Muscle layer of duodenum (tissue), 2 donors: ENCODE measurements around the gene MAMSTR.
"Not testable (repeated sequence)": the region's sequence is repeated elsewhere in the genome, so short reads cannot be mapped to it uniquely, and the experiment has no call there.

Experiments used
- H3K27ac ChIP-seq: one replicate; pipeline ENCODE4 v1.7.0; 2013; ENCODE audit warnings: mild to moderate bottlenecking, low read length
- H3K27me3 ChIP-seq: one replicate; pipeline ENCODE4 v1.7.0; 2013; ENCODE audit warnings: low read depth, mild to moderate bottlenecking, control low read depth, low read length
- H3K36me3 ChIP-seq, 2 donors: one replicate each; pipeline ENCODE4 v1.7.0; 2013; ENCODE audit warnings: low read length in 2 of 2, control low read depth in 1 of 2, mild to moderate bottlenecking in 1 of 2; ENCODE audit not compliant: insufficient read depth in 2 of 2, control insufficient read depth in 1 of 2
- H3K4me1 ChIP-seq, 2 donors: one replicate each; pipeline ENCODE4 v1.7.0; 2013; ENCODE audit warnings: low read length in 2 of 2, mild to moderate bottlenecking in 2 of 2, control low read depth in 1 of 2, moderate library complexity in 1 of 2; ENCODE audit not compliant: insufficient read depth in 2 of 2, control insufficient read depth in 1 of 2
- H3K4me3 ChIP-seq, 2 donors: one replicate each; pipeline ENCODE4 v1.7.0; 2013; ENCODE audit warnings: low read length in 2 of 2, low read depth in 1 of 2, mild to moderate bottlenecking in 1 of 2
- H3K9me3 ChIP-seq, 2 donors: one replicate each; pipeline ENCODE4 v1.7.0; 2013; ENCODE audit warnings: low read length in 2 of 2, control low read depth in 1 of 2, mild to moderate bottlenecking in 1 of 2; ENCODE audit not compliant: control insufficient read depth in 1 of 2
- donor health status: healthy.

MAMSTR gene

GRCh38 chr19:48728911-48729664 is 9.6 kb upstream of the MAMSTR start:
- H3K27ac ChIP-seq = no peak overlapping the region
- H3K27me3 ChIP-seq = no peaks in the 10 kb centered on the region
- H3K9me3 ChIP-seq = no peaks in the 10 kb centered on the region
- H3K4me3 ChIP-seq = no peak overlapping the region
- peaks cover 3% of the 10 kb centered on the region in 2 donors for H3K4me1 ChIP-seq
- peaks cover 0 to 4% of the 10 kb centered on the region in 2 donors for H3K36me3 ChIP-seq

DNA sequence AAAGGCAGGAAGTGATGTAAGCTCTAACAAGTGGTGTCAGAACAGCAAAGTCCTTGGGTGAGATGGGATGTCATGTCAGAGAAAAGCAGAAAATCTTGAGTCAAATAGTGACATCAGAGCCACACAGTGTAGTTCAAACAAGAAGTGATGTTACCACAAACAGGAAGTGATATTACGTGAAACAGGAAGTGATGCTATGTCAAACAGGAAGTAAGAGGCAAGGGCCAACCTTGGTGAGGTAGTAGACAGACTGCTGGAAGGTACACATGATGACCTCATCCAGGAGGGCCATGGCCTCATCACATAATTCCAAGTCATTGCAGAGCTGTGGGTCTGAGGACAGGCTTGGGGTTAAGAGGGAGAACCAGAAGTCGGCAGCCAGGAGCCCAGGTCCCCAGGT is 7.0 kb upstream of the MAMSTR start:
- H3K27ac ChIP-seq = no peak overlapping the region
- H3K4me1 ChIP-seq = peaks cover 3% of the 10 kb centered on the region in 2 donors
- no peaks in the 10 kb centered on the region for H3K27me3 ChIP-seq
- peaks cover 0 to 6% of the 10 kb centered on the region in 2 donors for H3K36me3 ChIP-seq
- no peaks in the 10 kb centered on the region for H3K9me3 ChIP-seq
- no peak overlapping the region for H3K4me3 ChIP-seq

DNA sequence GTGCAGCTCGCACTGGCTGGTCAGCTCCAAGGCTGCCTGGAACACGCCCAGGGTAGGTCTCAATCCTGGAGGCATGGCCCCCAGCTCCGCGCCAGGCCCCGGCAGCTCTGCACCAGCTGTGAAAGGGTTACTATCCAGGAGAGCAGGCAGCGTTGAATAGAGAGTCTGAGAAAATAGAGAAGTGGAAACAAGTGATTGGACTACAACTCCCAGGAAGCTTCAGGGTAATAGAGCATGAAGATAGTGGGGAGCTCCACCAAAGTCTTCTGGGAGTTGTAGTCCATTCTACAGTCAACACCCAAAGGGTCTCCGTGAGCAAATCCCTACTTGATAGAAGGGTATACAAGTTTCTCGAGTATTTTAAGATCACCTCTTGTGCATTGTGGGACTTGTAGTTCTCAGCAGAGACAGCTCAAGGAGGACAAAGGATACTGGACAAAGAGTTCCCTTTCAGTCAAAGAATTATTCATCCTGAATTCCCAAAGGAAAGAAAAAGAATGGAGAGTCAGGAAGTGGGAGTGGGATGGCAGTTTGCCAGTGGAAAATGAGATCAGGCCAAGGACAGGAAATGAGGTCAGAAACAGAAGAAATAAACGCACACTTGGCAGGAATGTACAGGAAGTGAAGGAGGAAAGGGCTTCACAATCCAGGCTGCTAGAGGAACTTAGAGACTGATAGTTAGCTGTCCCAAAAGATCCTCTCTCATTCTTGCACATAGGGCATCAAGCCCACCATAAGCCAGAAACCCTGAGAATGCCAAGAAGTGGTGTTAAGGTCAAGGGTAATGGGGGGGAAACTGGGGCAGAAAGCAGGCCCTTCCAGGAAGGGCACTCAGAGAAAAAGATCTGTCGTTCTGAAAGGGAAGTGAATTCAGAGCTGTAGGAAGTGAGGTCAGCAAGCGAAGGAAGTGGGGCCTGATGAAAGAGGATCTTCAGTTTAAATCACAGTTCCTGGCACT is 5.5 kb upstream of the MAMSTR start:
- H3K4me3 ChIP-seq = no peak overlapping the region

GRCh38 chr19:48722196-48722708 is 2.7 kb upstream of the MAMSTR start:
- Histone ChIP-seq H3K27ac (no peak overlapping the region), H3K27me3 (no peaks in the 10 kb centered on the region)

More for the DNA sequence above, 5.5 kb upstream of the MAMSTR start:
- Histone ChIP-seq H3K9me3 (no peaks in the 10 kb centered on the region), H3K27ac (peak overlapping the region; percentile 74), H3K36me3 (peaks cover 0 to 6% of the 10 kb centered on the region in 2 donors), H3K27me3 (no peaks in the 10 kb centered on the region), H3K4me1 (peaks cover 7 to 9% of the 10 kb centered on the region in 2 donors)

DNA sequence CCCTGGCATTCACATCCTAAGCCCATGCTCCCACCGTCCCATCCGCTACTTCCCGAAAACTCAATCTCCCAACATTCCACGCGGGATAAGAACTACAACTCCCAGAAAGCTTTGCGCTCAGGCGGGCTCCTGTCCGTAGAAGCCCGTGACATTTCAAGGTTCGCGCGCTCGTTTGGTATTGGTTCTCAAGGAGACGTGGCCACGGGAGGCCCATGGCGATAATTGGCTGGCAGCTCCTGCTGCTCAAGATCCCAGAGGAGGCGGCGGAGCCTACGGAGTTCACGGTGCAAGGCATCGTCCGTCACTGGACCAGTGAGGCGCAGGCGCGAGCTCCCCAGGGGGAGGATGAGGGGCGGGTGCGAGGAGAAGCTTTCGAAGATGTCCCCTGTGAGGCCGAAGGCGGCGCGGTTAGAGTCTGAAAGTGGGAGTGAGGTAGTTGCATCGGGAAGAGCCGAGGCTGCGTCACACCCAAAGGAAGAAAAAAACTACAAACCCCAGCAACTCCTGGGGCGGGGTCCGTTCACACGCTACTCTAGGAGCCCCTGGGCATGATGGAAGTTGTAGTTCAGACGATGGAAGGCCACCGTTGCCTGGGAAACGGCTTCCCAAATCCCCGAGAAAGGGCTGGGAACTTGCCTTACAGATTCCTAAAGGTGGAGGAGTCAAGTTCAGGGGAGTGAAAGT is 1.2 kb upstream of the MAMSTR start:
- Histone ChIP-seq H3K9me3 (no peaks in the 10 kb centered on the region), H3K36me3 (peaks cover 0 to 6% of the 10 kb centered on the region in 2 donors), H3K4me1 (peaks cover 7 to 27% of the 10 kb centered on the region in 2 donors), H3K4me3 (peak overlapping the region; percentile 62 to 72), H3K27me3 (no peaks in the 10 kb centered on the region), H3K27ac (peak overlapping the region; percentile 75)

More at GRCh38 chr19:48722196-48722708, 2.7 kb upstream of the MAMSTR start:
- H3K9me3 ChIP-seq = no peaks in the 10 kb centered on the region
- H3K4me3 ChIP-seq = no peak overlapping the region
- H3K4me1 ChIP-seq = peaks cover 7 to 16% of the 10 kb centered on the region in 2 donors
- H3K36me3 ChIP-seq = peaks cover 0 to 6% of the 10 kb centered on the region in 2 donors

DNA sequence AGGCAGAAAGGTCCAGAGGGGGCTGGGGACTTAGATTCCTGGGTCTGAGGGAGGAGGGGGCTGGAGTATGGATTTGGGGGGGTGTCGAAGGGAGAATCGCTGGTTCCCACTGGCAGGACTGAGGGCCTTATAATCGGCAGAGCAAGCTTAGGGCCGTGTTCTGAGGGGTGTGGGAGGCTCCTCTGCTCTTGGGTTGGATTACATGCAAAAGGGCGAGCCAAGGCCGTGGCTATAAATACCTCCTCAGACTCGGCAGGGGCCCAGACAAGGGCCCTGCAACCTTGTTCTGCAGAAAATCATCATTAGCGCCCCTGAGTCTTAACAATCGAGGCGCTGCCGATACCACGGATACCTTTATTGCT is 707 bp upstream of the MAMSTR start:
- peaks cover 7 to 29% of the 10 kb centered on the region in 2 donors for H3K4me1 ChIP-seq
- H3K27me3 ChIP-seq = no peaks in the 10 kb centered on the region
- peaks cover 0 to 6% of the 10 kb centered on the region in 2 donors for H3K36me3 ChIP-seq
- H3K27ac ChIP-seq = no peak overlapping the region
- H3K9me3 ChIP-seq = no peaks in the 10 kb centered on the region
- H3K4me3 ChIP-seq = peak overlapping the region; percentile 62 to 72

DNA sequence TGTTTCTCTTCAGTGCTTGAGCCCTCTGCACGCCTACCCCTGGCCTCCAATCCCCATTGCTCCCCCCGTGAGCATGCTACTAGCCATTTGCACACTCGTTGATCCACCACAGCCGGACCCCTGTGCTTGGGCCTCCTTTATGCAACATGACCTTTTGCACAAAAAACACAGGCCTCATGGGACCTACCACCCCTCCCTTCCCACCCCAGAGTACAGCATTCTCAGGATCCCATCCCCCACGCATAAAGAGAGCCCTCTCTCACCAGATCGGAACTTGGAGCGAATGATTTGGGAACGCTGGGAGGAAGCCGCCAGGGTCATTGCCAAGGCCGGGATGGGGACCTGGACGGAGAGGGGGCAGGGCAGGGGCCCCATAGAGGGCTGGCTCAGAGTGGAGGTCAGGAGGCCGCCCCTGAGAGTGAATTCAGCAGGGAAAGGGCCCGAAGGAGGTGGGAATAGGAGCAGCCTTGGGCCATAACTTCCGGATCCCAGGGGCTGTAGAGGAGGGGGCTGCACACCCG is 754 bp downstream of the MAMSTR start:
- H3K36me3 ChIP-seq = no peaks in the 10 kb centered on the region
- no peaks in the 10 kb centered on the region for H3K27me3 ChIP-seq
- H3K9me3 ChIP-seq = no peaks in the 10 kb centered on the region
- H3K27ac ChIP-seq = no peak overlapping the region
- H3K4me1 ChIP-seq = peaks cover 4 to 38% of the 10 kb centered on the region in 2 donors
- H3K4me3 ChIP-seq = no peak overlapping the region

DNA sequence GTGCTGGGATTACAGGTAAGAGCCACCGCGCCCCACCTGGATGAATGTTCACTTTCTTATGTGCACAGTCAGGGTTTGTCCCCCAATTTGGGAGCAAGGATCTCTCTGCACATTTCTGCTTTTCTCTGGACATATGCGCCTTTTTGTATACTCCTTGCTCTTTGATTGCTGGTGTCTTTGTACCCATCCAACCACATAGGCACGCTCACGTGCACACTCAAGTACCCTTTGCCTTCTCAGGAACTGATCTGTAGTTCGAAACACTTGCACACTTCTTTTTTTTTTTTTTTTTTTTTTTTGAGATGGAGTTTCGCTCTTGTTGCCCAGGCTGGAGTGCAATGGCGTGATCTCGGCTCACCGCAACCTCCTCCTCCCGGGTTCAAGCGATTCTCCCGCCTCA is 1.4 kb downstream of the MAMSTR start:
- not testable (repeated sequence) for H3K27ac ChIP-seq, H3K27me3 ChIP-seq, H3K9me3 ChIP-seq, H3K36me3 ChIP-seq, H3K4me3 ChIP-seq
- peaks cover 9 to 44% of the 10 kb centered on the region in 2 donors for H3K4me1 ChIP-seq

- H3K36me3 ChIP-seq = no peaks in the 10 kb centered on the region
- H3K27me3 ChIP-seq = no peaks in the 10 kb centered on the region
- H3K9me3 ChIP-seq = no peaks in the 10 kb centered on the region
- peaks cover 11 to 50% of the 10 kb centered on the region in 2 donors for H3K4me1 ChIP-seq
- no peak overlapping the region for H3K27ac ChIP-seq
- H3K4me3 ChIP-seq = peak overlapping the region; percentile 42 to 55
Observed at GRCh38 chr19:48716562-48717291, 2.8 kb downstream of the MAMSTR start.

DNA sequence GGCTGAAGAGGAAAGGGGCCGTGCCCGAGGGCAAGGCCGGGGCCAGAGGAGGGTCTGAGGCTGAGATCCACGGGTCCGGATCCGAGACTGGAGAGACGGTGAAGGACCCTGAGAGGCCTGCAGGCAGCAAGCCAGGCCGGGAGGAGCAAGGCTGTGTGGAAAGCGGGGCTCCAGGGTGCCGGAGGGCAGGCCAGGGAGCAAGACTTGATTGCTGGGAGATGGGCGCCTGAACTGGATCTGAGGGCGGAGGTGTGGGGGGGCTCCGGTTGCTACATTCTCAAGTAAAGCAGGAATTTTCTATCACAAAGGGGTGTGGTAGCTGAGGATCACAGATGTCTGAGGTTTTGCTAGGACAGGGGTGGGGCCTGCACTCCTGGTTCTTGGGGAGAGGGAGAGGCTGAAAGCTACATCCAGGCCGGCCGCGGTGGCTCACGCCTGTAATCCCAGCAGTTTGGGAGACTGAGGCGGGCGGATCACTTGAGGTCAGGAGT is 3.8 kb downstream of the MAMSTR start:
- peaks cover 11 to 50% of the 10 kb centered on the region in 2 donors for H3K4me1 ChIP-seq
- H3K27me3 ChIP-seq = no peaks in the 10 kb centered on the region
- no peaks in the 10 kb centered on the region for H3K36me3 ChIP-seq
- H3K4me3 ChIP-seq = peak overlapping the region; percentile 70 to 84
- H3K9me3 ChIP-seq = peaks cover 0 to 3% of the 10 kb centered on the region in 2 donors
- peak overlapping the region; percentile 91 for H3K27ac ChIP-seq
